Hepatocyte (in vitro differentiated cells): Measurements from ENCODE around the gene SIRT7. TPM values are rescaled to one million over a fixed set of nuclear protein-coding genes. Genes with fewer than 3 reads are reported as not detected.

ENCODE experiments used
- DNase-seq: peaks from one replicate; pipeline ENCODE4 v3.0.0-alpha.2; 2016; ENCODE audit warnings: low spot score
- H2AFZ ChIP-seq: fragments of 200-600 bp; sonication (generic); 2 replicates; pipeline ENCODE4 v1.6.0; 2016; ENCODE audit warnings: antibody characterized with exemption, mild to moderate bottlenecking
- H3K27ac ChIP-seq: fragments of 200-600 bp; sonication (generic); 2 replicates; pipeline ENCODE4 v1.5.1; 2016; ENCODE audit warnings: mild to moderate bottlenecking
- H3K27me3 ChIP-seq: fragments of 200-600 bp; sonication (generic); 2 replicates; pipeline ENCODE4 v1.6.1; 2016
- H3K36me3 ChIP-seq: fragments of 200-600 bp; sonication (generic); replicated peaks from 2 replicates; pipeline ENCODE4 v1.5.1; 2016; ENCODE audit warnings: low read depth; ENCODE audit not compliant: insufficient read depth
- H3K4me1 ChIP-seq: fragments of 200-600 bp; sonication (generic); 2 replicates; pipeline ENCODE4 v1.5.1; 2016; ENCODE audit warnings: mild to moderate bottlenecking, moderate library complexity; ENCODE audit not compliant: insufficient read depth
- H3K4me2 ChIP-seq: fragments of 200-600 bp; sonication (generic); 2 replicates; pipeline ENCODE4 v1.6.0; 2016
- H3K4me3 ChIP-seq: fragments of 200-600 bp; sonication (generic); 2 replicates; pipeline ENCODE4 v1.5.1; 2016; ENCODE audit warnings: mild to moderate bottlenecking
- H3K79me2 ChIP-seq: fragments of 200-600 bp; sonication (generic); 2 replicates; pipeline ENCODE4 v1.6.0; 2017; ENCODE audit warnings: mild to moderate bottlenecking
- H3K9me2 ChIP-seq: fragments of 200-600 bp; sonication (generic); replicated peaks from 2 replicates; pipeline ENCODE4 v1.6.0; 2017; ENCODE audit warnings: mild to moderate bottlenecking; ENCODE audit not compliant: insufficient read depth
- H3K9me3 ChIP-seq: fragments of 200-600 bp; sonication (generic); 2 replicates; pipeline ENCODE4 v1.5.1; 2016; ENCODE audit warnings: low read depth, mild to moderate bottlenecking
- H4K20me1 ChIP-seq: fragments of 200-600 bp; sonication (generic); 2 replicates; pipeline ENCODE4 v1.6.0; 2016; ENCODE audit warnings: mild to moderate bottlenecking; ENCODE audit not compliant: insufficient read depth, poor library complexity, severe bottlenecking
- CTCF ChIP-seq: fragments of 200-600 bp; sonication (generic); IDR thresholded peaks from 2 replicates; pipeline ENCODE4 v1.5.1; 2016; ENCODE audit warnings: antibody characterized with exemption, mild to moderate bottlenecking; ENCODE audit not compliant: poor library complexity
- EZH2 ChIP-seq: fragments of 200-600 bp; sonication (generic); IDR thresholded peaks from 2 replicates; pipeline ENCODE4 v1.6.1; 2016; ENCODE audit warnings: antibody characterized with exemption, mild to moderate bottlenecking, borderline replicate concordance
- EZH2phosphoT487 ChIP-seq: fragments of 200-600 bp; sonication (generic); IDR thresholded peaks from one replicate; pipeline ENCODE4 v1.6.1; 2018; ENCODE audit warnings: antibody characterized with exemption, mild to moderate bottlenecking, low read depth, moderate library complexity; ENCODE audit not compliant: unreplicated experiment, severe bottlenecking
- WGBS: methylation state at CpG from one replicate; pipeline ENCODE4 v1.1.6; 2016; ENCODE audit warnings: low lambda C conversion rate; ENCODE audit errors: missing lambda C conversion rate; 5-methylcytosine and 5-hydroxymethylcytosine counted together
- polyA plus RNA-seq: library from polyadenylated mRNA; unstranded; fragments of >200 nt; fragmentation: Nextera tagmentation; extraction: Ambion mirVana; gene quantifications from 2 replicates; pipeline ENCODE4 v1.2.1, GENCODE V29; 2016
- total RNA-seq: library from RNA; depleted of rRNA; stranded (reverse); fragments of >200 nt; gene quantifications from 2 replicates; pipeline ENCODE4 v1.2.3, GENCODE V29; 2014

Gene SIRT7
- total and polyA plus RNA-seq, 2 experiments from 2014 or later = 16.5 to 35.2 TPM

- Histone ChIP-seq H3K4me3 (no peak overlapping the region), H4K20me1 (no peaks in the 10 kb centered on the region), H3K27me3 (peaks cover 3% of the 10 kb centered on the region), H3K9me3 (no peaks in the 10 kb centered on the region), H3K4me1 (no peaks in the 10 kb centered on the region), H3K79me2 (no peaks in the 10 kb centered on the region), H3K36me3 (no peaks in the 10 kb centered on the region), H3K4me2 (no peak overlapping the region), H2AFZ (no peak overlapping the region), H3K27ac (no peak overlapping the region), H3K9me2 (no peaks in the 10 kb centered on the region)
- no peak for DNase-seq
- WGBS = 89% methylated on average over 14 of the region's 16 CpGs
- TF ChIP-seq EZH2 (no peak), EZH2phosphoT487 (no peak), CTCF (no peak)
These were observed 34.8 kb upstream of the SIRT7 start for GRCh38 chr17:81952792-81953228.

GRCh38 chr17:81951785-81952684, 34.1 kb upstream of the SIRT7 start:
- no peaks in the 10 kb centered on the region for H3K79me2 ChIP-seq
- no peaks in the 10 kb centered on the region for H4K20me1 ChIP-seq
- H3K27me3 ChIP-seq = no peaks in the 10 kb centered on the region
- no peak overlapping the region for H3K27ac ChIP-seq
- no peak for DNase-seq
- no peak overlapping the region for H2AFZ ChIP-seq
- 74% methylated on average over 11 of the region's 13 CpGs for WGBS
- H3K4me2 ChIP-seq = no peak overlapping the region
- no peaks in the 10 kb centered on the region for H3K4me1 ChIP-seq
- TF ChIP-seq EZH2phosphoT487 (no peak), CTCF (no peak), EZH2 (no peak)
- no peak overlapping the region for H3K4me3 ChIP-seq
- H3K9me3 ChIP-seq = no peaks in the 10 kb centered on the region
- no peaks in the 10 kb centered on the region for H3K9me2 ChIP-seq
- no peaks in the 10 kb centered on the region for H3K36me3 ChIP-seq

GRCh38 chr17:81950501-81950900, 32.5 kb upstream of the SIRT7 start:
- Histone ChIP-seq H3K9me3 (no peaks in the 10 kb centered on the region), H3K4me2 (no peak overlapping the region), H3K9me2 (no peaks in the 10 kb centered on the region), H4K20me1 (no peaks in the 10 kb centered on the region), H3K4me1 (no peaks in the 10 kb centered on the region), H3K79me2 (no peaks in the 10 kb centered on the region), H3K4me3 (no peak overlapping the region), H3K27me3 (no peaks in the 10 kb centered on the region), H3K27ac (no peak overlapping the region), H2AFZ (no peak overlapping the region), H3K36me3 (no peaks in the 10 kb centered on the region)
- TF ChIP-seq CTCF = no peak
- TF ChIP-seq EZH2 = no peak
- no peak for TF ChIP-seq EZH2phosphoT487
- no peak for DNase-seq
- WGBS = 87% methylated on average over 15 of the region's 15 CpGs
